DND-41 (cell line): ENCODE data around the gene ATP1A2.

ENCODE experiments used
- ATAC-seq: fragments of 200-7000 bp; cut with Tn5 transposase; 3 replicates; pipeline ENCODE4 v1.9.1; 2021; ENCODE audit warnings: low read depth; ENCODE audit not compliant: insufficient read depth
- DNase-seq: peaks from one replicate; pipeline ENCODE4 v3.0.0-alpha.2; 2020
- H2AFZ ChIP-seq: 2 replicates; pipeline ENCODE4 v1.6.0; 2012; ENCODE audit warnings: low read depth, low read length
- H3K27ac ChIP-seq: 2 replicates; pipeline ENCODE4 v1.5.1; 2012; ENCODE audit warnings: low read length, inconsistent platforms
- H3K27me3 ChIP-seq: fragments of 200-600 bp; sonication (generic); 2 replicates; pipeline ENCODE4 v1.6.0; 2012; ENCODE audit warnings: low read length, mild to moderate bottlenecking, inconsistent platforms; ENCODE audit not compliant: insufficient read depth, poor library complexity
- H3K36me3 ChIP-seq: 2 replicates; pipeline ENCODE4 v1.5.1; 2012; ENCODE audit warnings: low read length, inconsistent platforms; ENCODE audit not compliant: insufficient read depth
- H3K4me1 ChIP-seq: 2 replicates; pipeline ENCODE4 v1.5.1; 2012; ENCODE audit warnings: mild to moderate bottlenecking, low read length; ENCODE audit not compliant: insufficient read depth
- H3K4me2 ChIP-seq: 2 replicates; pipeline ENCODE4 v1.6.0; 2012; ENCODE audit warnings: mild to moderate bottlenecking, moderate library complexity, low read length, inconsistent platforms; ENCODE audit not compliant: insufficient read depth
- H3K4me3 ChIP-seq, 2 experiments: fragments of 200-600 bp in 1 of 2; shearing (Covaris generic) in 1 of 2; 2 replicates each; pipeline ENCODE4 v1.5.1; 2012 to 2016; ENCODE audit warnings: inconsistent platforms in 2 of 2, low read length in 2 of 2, mild to moderate bottlenecking in 2 of 2, low read depth in 1 of 2, moderate library complexity in 1 of 2
- H3K79me2 ChIP-seq: 2 replicates; pipeline ENCODE4 v1.6.0; 2012; ENCODE audit warnings: low read length, inconsistent platforms; ENCODE audit not compliant: insufficient read depth
- H3K9ac ChIP-seq: 2 replicates; pipeline ENCODE4 v1.6.0; 2012; ENCODE audit warnings: low read depth, mild to moderate bottlenecking, inconsistent platforms, low read length, moderate library complexity
- H3K9me3 ChIP-seq: 2 replicates; pipeline ENCODE4 v1.5.1; 2012; ENCODE audit warnings: low read length, moderate library complexity, mild to moderate bottlenecking, inconsistent platforms; ENCODE audit not compliant: insufficient read depth, severe bottlenecking
- H4K20me1 ChIP-seq: 2 replicates; pipeline ENCODE4 v1.6.0; 2012; ENCODE audit warnings: low read length; ENCODE audit not compliant: insufficient read depth
- CTCF ChIP-seq: IDR thresholded peaks from 2 replicates; pipeline ENCODE4 v1.5.1; 2012; ENCODE audit warnings: borderline replicate concordance, low read length, moderate library complexity, mild to moderate bottlenecking; ENCODE audit not compliant: poor library complexity, severe bottlenecking; ENCODE audit errors: extremely low read depth
- EZH2 ChIP-seq: IDR thresholded peaks from 3 replicates; pipeline ENCODE4 v1.6.1; 2012; ENCODE audit warnings: borderline replicate concordance, low read depth, mild to moderate bottlenecking, moderate library complexity, low read length, inconsistent platforms; ENCODE audit not compliant: severe bottlenecking

ATP1A2 gene

GRCh38 chr1:160154790-160155189 is 39.2 kb downstream of the ATP1A2 start:
- H3K27me3 ChIP-seq, result peaks cover 34% of the 10 kb centered on the region
- H2AFZ ChIP-seq, result no peak overlapping the region
- H3K9me3 ChIP-seq, result no peaks in the 10 kb centered on the region
- H3K4me3 ChIP-seq, result no peak overlapping the region
- H3K4me1 ChIP-seq, result no peaks in the 10 kb centered on the region
- H4K20me1 ChIP-seq, result no peaks in the 10 kb centered on the region
- DNase-seq (no peak), ATAC-seq (no peak)
- no peaks in the 10 kb centered on the region for H3K79me2 ChIP-seq
- no peaks in the 10 kb centered on the region for H3K36me3 ChIP-seq
- H3K4me2 ChIP-seq, result no peak overlapping the region
- H3K9ac ChIP-seq, result no peak overlapping the region
- no peak overlapping the region for H3K27ac ChIP-seq
- TF ChIP-seq CTCF (no peak), EZH2 (no peak)

GRCh38 chr1:160156361-160156760 is 40.8 kb downstream of the ATP1A2 start:
- Histone ChIP-seq H3K4me1 (no peaks in the 10 kb centered on the region), H2AFZ (no peak overlapping the region), H3K36me3 (no peaks in the 10 kb centered on the region), H4K20me1 (no peaks in the 10 kb centered on the region), H3K27me3 (peaks cover 43% of the 10 kb centered on the region), H3K79me2 (no peaks in the 10 kb centered on the region), H3K9me3 (no peaks in the 10 kb centered on the region), H3K4me3 (no peak overlapping the region), H3K27ac (no peak overlapping the region), H3K4me2 (no peak overlapping the region), H3K9ac (no peak overlapping the region)
- no peak for TF ChIP-seq CTCF
- no peak for TF ChIP-seq EZH2
- DNase-seq (no peak), ATAC-seq (no peak)

GRCh38 chr1:160157174-160157573 is 41.6 kb downstream of the ATP1A2 start:
- H3K4me2 ChIP-seq, result no peak overlapping the region
- no peaks in the 10 kb centered on the region for H3K9me3 ChIP-seq
- H3K9ac ChIP-seq, result no peak overlapping the region
- no peak overlapping the region for H3K27ac ChIP-seq
- ATAC-seq (no peak), DNase-seq (no peak)
- H3K79me2 ChIP-seq, result no peaks in the 10 kb centered on the region
- no peak overlapping the region for H2AFZ ChIP-seq
- no peak for TF ChIP-seq EZH2
- no peak for TF ChIP-seq CTCF
- H4K20me1 ChIP-seq, result no peaks in the 10 kb centered on the region
- H3K4me3 ChIP-seq, result no peak overlapping the region
- H3K27me3 ChIP-seq, result peaks cover 46% of the 10 kb centered on the region
- no peaks in the 10 kb centered on the region for H3K4me1 ChIP-seq
- no peaks in the 10 kb centered on the region for H3K36me3 ChIP-seq

- no peaks in the 10 kb centered on the region for H3K9me3 ChIP-seq
- no peaks in the 10 kb centered on the region for H3K36me3 ChIP-seq
- H3K79me2 ChIP-seq, result no peaks in the 10 kb centered on the region
- no peak overlapping the region for H2AFZ ChIP-seq
- no peak overlapping the region for H3K27ac ChIP-seq
- no peak overlapping the region for H3K9ac ChIP-seq
- H4K20me1 ChIP-seq, result no peaks in the 10 kb centered on the region
- H3K27me3 ChIP-seq, result peaks cover 50% of the 10 kb centered on the region
- ATAC-seq (no peak), DNase-seq (no peak)
- no peaks in the 10 kb centered on the region for H3K4me1 ChIP-seq
- TF ChIP-seq EZH2 (no peak), CTCF (no peak)
- no peak overlapping the region for H3K4me2 ChIP-seq
- H3K4me3 ChIP-seq, result no peak overlapping the region
Measured at GRCh38 chr1:160158031-160158430, 42.5 kb downstream of the ATP1A2 start.
